GM12878 (cell line): ENCODE data around the gene ALPP. TPM values are rescaled to one million over a fixed set of nuclear protein-coding genes. Genes with fewer than 3 reads are reported as not detected.

Source experiments
- ATAC-seq: fragments of 200-7000 bp; cut with Tn5 transposase; 3 replicates; pipeline ENCODE4 v1.9.1; 2020; ENCODE audit warnings: mild to moderate bottlenecking, moderate library complexity
- BruUV-seq: library from RNA; stranded (reverse); fragments of 400-500 nt; replicated peaks from 2 replicates; lab custom pipeline; 2021; lab: Mats Ljungman, UMichigan
- CTCF ChIA-PET: fragments of 300-600 bp; sonication (Branson Sonifier 250); formaldehyde crosslinking; extraction: SDS; loops from one replicate; lab custom pipeline; 2021; ENCODE audit warnings: inconsistent platforms; lab: Yijun Ruan, JAX
- POLR2A ChIA-PET: fragments of 350-600 bp; formaldehyde crosslinking; extraction: SDS; loops from one replicate; lab custom pipeline; 2021; ENCODE audit warnings: inconsistent platforms; lab: Charles Lee
- RAD21 ChIA-PET: fragments of 300-600 bp; sonication (Branson Sonifier 250); formaldehyde crosslinking; loops from one replicate; lab custom pipeline; 2023; ENCODE audit warnings: antibody characterized with exemption; ENCODE audit not compliant: unreplicated experiment; lab: Charles Lee
- SMC1A ChIA-PET: fragments of 300-600 bp; sonication (Branson Sonifier 250); formaldehyde crosslinking; loops from one replicate; lab custom pipeline; 2023; ENCODE audit not compliant: unreplicated experiment, uncharacterized antibody; lab: Charles Lee
- DNase-seq: peaks from one replicate; pipeline ENCODE4 v3.0.0-alpha.2; 2011; ENCODE audit warnings: low read depth, low spot score
- FAIRE-seq: peaks from 3 replicates; lab custom pipeline; 2011; peaks lifted over from hg19 to GRCh38; lab: Jason Lieb, UNC
- H2AFZ ChIP-seq: 2 replicates; pipeline ENCODE4 v1.6.0; 2011; ENCODE audit warnings: low read depth, low read length, control low read depth; ENCODE audit not compliant: control insufficient read depth
- H3K27ac ChIP-seq: 2 replicates; pipeline ENCODE4 v1.5.1; 2011; ENCODE audit warnings: control low read depth; ENCODE audit not compliant: control insufficient read depth, insufficient read depth
- H3K27me3 ChIP-seq, 2 experiments: replicated peaks in 1 of 2; 2 replicates each; pipeline versions ENCODE4 v1.6.0 to v1.6.1; 2011; ENCODE audit warnings: low read length in 1 of 2; ENCODE audit not compliant: control insufficient read depth in 2 of 2, insufficient read depth in 2 of 2
- H3K36me3 ChIP-seq, 2 experiments: 2 replicates each; pipeline ENCODE4 v1.5.1; 2011; ENCODE audit warnings: low read length in 1 of 2; ENCODE audit not compliant: control insufficient read depth in 2 of 2, insufficient read depth in 2 of 2
- H3K4me1 ChIP-seq: 2 replicates; pipeline ENCODE4 v1.6.1; 2011; ENCODE audit warnings: mild to moderate bottlenecking, low read length, moderate library complexity, mixed read lengths; ENCODE audit not compliant: control insufficient read depth, insufficient read depth
- H3K4me2 ChIP-seq: 2 replicates; pipeline ENCODE4 v1.6.0; 2011; ENCODE audit warnings: control low read depth; ENCODE audit not compliant: control insufficient read depth, insufficient read depth
- H3K4me3 ChIP-seq: fragments of 200-600 bp; sonication (generic); 2 replicates; pipeline ENCODE4 v1.5.1; 2016
- H3K79me2 ChIP-seq: 2 replicates; pipeline ENCODE4 v1.6.0; 2011; ENCODE audit warnings: low read length; ENCODE audit not compliant: control insufficient read depth, insufficient read depth
- H3K9ac ChIP-seq: 2 replicates; pipeline ENCODE4 v1.8.0; 2011; ENCODE audit warnings: low read length, control low read depth, mixed read lengths; ENCODE audit not compliant: control insufficient read depth, insufficient read depth
- H3K9me3 ChIP-seq: replicated peaks from 3 replicates; pipeline ENCODE4 v1.5.1; 2011; ENCODE audit warnings: mild to moderate bottlenecking, low read length; ENCODE audit not compliant: control insufficient read depth, insufficient read depth
- H4K20me1 ChIP-seq: 2 replicates; pipeline ENCODE4 v1.6.0; 2011; ENCODE audit not compliant: control insufficient read depth, insufficient read depth
- CBX3 ChIP-seq: fragments of 200-600 bp; sonication (generic); IDR thresholded peaks from 2 replicates; pipeline ENCODE4 v1.6.1; 2016; ENCODE audit warnings: low read depth, borderline replicate concordance
- CEBPB ChIP-seq, 2 experiments: fragments of 150-350 bp in 1 of 2; IDR thresholded peaks; 2 replicates each; pipeline ENCODE4 v1.6.1; 2012 to 2014; ENCODE audit warnings: low read depth in 2 of 2, low read length in 2 of 2, borderline replicate concordance in 1 of 2, inconsistent platforms in 1 of 2
- EP300 ChIP-seq, 2 experiments: fragments of 150-350 bp in 1 of 2; IDR thresholded peaks; 2 replicates each; pipeline ENCODE4 v1.6.1; 2011 to 2012; ENCODE audit warnings: low read depth in 2 of 2, low read length in 2 of 2, borderline replicate concordance in 1 of 2, improper control_type of control experiment in 1 of 2, inconsistent platforms in 1 of 2; ENCODE audit not compliant: control insufficient read depth in 1 of 2
- MAX ChIP-seq: IDR thresholded peaks from 2 replicates; pipeline ENCODE4 v1.6.1; 2012; ENCODE audit warnings: low read depth, low read length, improper control_type of control experiment
- MTA2 ChIP-seq: fragments of 450-650 bp; IDR thresholded peaks from 2 replicates; pipeline ENCODE4 v1.6.1; 2016; ENCODE audit warnings: low read depth, mild to moderate bottlenecking, moderate library complexity
- RAD21 ChIP-seq: IDR thresholded peaks from 2 replicates; pipeline ENCODE4 v1.6.1; 2011; ENCODE audit warnings: mild to moderate bottlenecking, low read depth, low read length, moderate library complexity; ENCODE audit not compliant: insufficient read depth
- WGBS: methylation state at CpG from one replicate; pipeline ENCODE4 v1.1.6; 2016; ENCODE audit warnings: low lambda C conversion rate; ENCODE audit not compliant: insufficient replicate concordance, insufficient coverage; ENCODE audit errors: missing lambda C conversion rate; 5-methylcytosine and 5-hydroxymethylcytosine counted together
- in situ Hi-C: fragments of 300-500 bp; cut with MboI; formaldehyde crosslinking; loops from 9 replicates; pipeline ENCODE4 v1.14.3; 2018; ENCODE audit warnings: mixed read lengths
- intact Hi-C: fragments of 100-400 bp; cut with micrococcal nuclease; formaldehyde crosslinking; loops from one replicate; pipeline ENCODE4 v1.14.2; 2022; ENCODE audit not compliant: unreplicated experiment
- polyA plus RNA-seq, 11 experiments: library from polyadenylated mRNA; depleted of rRNA in 4 of 11; unstranded in 6 of 11; stranded (reverse) in 5 of 11; fragments of >200 nt; fragmentation: Nextera tagmentation in 4 of 11; fragmentation: Illumina TruSeq in 1 of 11; extraction: Ambion mirVana in 4 of 11; extraction: Trizol in 1 of 11; gene quantifications; 1 replicate in 1 of 11; 2 replicates in 10 of 11; pipeline versions ENCODE4 v1.2.1 to v1.2.3, GENCODE V29; 2011 to 2016; ENCODE audit warnings: inconsistent platforms in 2 of 11, missing spikeins in 2 of 11, low read depth in 1 of 11
- total RNA-seq, 4 experiments: library from RNA; depleted of rRNA in 3 of 4; stranded (reverse); fragments of >200 nt in 3 of 4; fragmentation: Illumina TruSeq in 1 of 4; extraction: Trizol in 1 of 4; gene quantifications; 2 replicates each; pipeline versions ENCODE4 v1.2.1 to v1.2.3, GENCODE V29; 2013 to 2021

Gene ALPP
- total and polyA plus RNA-seq, 10 of the 15 experiments (the other 5 are each of a cell fraction or from before 2014, with no cell fraction given), result 0.21 TPM; not detected in 9

DNA sequence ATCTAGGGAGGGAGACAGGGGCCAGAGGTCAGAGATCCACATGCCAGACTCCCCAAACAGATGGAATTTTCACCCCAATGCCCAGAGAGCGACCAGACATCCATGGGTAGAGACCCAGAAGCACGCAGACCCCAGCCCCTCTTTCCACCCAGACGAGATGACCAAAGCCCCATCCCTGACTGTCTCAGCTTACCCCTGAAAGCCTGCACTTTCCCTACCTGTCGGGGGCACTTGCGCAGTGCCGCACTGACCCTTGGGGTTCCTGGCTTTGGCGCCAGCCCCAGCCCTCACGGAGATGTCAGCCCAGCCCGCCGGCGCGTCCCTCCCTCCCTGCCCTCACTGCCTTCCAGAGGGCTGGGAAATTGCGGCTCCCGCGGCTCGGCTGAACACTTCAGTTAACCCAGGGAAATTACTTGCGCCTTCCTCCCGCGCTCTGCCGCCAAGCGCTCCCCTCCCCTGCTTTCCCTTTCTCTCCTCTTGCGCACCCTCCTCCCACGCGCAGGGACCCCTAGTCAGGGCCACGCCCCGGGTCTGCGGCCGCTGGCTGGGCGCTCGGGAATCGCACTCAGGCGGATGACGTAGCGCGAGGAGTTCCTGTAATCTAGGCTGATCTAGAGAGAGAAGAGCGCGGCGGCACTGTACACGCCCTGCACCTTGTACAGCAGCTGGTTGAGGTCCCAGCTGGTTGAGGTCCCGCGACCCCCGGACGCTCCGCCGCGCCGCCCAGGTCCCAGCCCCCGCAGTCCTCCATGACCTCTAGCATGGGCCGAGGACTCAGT, 40.1 kb downstream of the ALPP start (continued):
- no peak for TF ChIP-seq CBX3

DNA sequence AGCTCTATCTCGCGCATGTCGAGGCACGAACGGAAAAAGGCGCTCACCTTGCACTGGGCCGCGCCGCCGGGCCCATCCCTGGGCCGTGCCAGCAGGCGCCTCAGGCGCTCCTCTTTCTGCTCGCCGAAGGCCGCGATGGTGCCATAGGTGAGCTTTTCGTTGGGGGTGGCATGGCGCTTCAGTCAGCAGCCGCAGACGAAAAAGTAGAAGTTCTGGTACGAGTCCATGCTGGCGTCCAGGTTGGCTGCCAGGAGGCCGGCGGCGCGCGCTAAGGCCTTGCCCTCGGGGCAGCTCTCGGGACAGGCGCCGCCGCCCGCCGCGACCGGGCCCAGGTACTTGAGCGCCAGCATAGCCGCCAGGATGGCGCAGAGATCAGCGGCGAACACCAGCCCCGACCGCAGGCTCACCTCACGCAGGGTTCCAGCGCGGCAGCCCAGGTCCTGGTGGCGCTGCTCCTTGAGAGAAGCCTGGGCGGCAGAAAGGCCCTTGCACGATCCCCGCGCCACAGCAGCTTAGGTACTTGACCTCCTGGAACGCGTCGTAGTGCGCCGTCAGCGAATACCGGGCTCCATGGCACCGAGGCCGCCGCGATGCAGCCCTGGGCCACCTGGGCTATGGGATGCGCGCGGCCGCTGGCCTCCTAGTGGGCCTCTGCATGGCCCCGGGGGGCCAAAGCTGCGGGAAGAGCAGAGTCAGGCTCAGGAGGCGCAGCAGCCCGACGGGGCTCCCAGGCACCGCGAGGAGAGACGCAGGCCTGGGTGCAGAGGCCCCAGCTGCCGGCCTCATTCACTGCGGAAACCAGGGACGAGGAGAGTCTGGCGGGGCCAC, 40.9 kb downstream of the ALPP start:
- Histone ChIP-seq H3K79me2 (no peaks in the 10 kb centered on the region), H3K4me1 (no peaks in the 10 kb centered on the region), H3K4me2 (no peak overlapping the region), H3K27ac (no peak overlapping the region), H3K9ac (no peak overlapping the region), H3K9me3 (no peaks in the 10 kb centered on the region; the same call in 2 of the 3 replicates), H2AFZ (no peak overlapping the region), H3K36me3 (no peaks in the 10 kb centered on the region), H4K20me1 (no peaks in the 10 kb centered on the region), H3K27me3 (peaks cover 8% of the 10 kb centered on the region in 2 experiments; a peak in 3 of 4 replicates), H3K4me3 (no peak overlapping the region)
- no TSS peak for BruUV-seq
- RAD21 ChIA-PET, result no interaction called here
- FAIRE-seq, result no peak
- POLR2A ChIA-PET, result no interaction called here
- SMC1A ChIA-PET, result no interaction called here
- TF ChIP-seq MTA2 (no peak), EP300 (IDR thresholded peaks at IDR 0.05; ENCODE audit: borderline replicate concordance in 1 of 2, control insufficient read depth in 1 of 2, low read depth in 2 of 2, low read length in 2 of 2) (no peak), RAD21 (no peak), MAX (no peak), CEBPB (IDR thresholded peaks at IDR 0.05; ENCODE audit: borderline replicate concordance in 1 of 2, low read depth in 2 of 2, low read length in 2 of 2) (no peak)
- no peak for DNase-seq
- WGBS, result 80% methylated on average over 72 of the region's 79 CpGs
- in situ Hi-C loops, result no loop called here
- ATAC-seq, result no peak
- CTCF ChIA-PET, result no interaction called here
- intact Hi-C loops, result no loop called here
